NCI-H69 (cell line): ENCODE measurements around the gene UFC1.
A peak's percentile ranks its signal among the peaks of the same experiment; 100 is the strongest.
"Not testable (repeated sequence)": the region's sequence is repeated elsewhere in the genome, so short reads cannot be mapped to it uniquely, and the experiment has no call there.

Experiments
- DNase-seq: peaks from one replicate; lab custom pipeline; 2025; lab: John Stamatoyannopoulos, UW

The UFC1 gene

GRCh38 chr1:161153682-161154337 is at the start of gene UFC1:
Gene UFC1 (plus strand): TSS chr1:161153978. CDS start chr1:161153998, 20 bp downstream.
- DNase-seq = peak; percentile 94

GRCh38 chr1:161106431-161106830 is 47.3 kb upstream of the UFC1 start:
- no peak for DNase-seq

DNA sequence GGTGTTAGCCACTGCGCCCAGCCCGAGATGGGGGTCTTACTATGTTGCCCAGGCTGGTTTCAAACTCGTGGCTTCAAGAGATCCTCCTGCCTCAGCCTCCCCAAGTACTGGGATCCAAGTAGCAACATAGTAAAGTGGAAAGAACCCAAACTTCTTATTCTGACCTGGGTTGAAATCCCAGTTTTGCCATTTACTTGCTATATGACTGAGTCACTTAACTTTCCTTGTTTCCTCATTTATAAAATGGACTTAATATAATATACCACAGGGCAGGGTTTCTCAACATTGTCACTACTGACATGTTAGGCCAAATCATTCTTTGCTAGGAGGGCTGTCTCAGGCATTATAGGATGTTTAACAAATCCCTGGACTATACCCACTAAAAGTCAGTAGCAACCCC is 42.7 kb upstream of the UFC1 start:
- DNase-seq = no peak

DNA sequence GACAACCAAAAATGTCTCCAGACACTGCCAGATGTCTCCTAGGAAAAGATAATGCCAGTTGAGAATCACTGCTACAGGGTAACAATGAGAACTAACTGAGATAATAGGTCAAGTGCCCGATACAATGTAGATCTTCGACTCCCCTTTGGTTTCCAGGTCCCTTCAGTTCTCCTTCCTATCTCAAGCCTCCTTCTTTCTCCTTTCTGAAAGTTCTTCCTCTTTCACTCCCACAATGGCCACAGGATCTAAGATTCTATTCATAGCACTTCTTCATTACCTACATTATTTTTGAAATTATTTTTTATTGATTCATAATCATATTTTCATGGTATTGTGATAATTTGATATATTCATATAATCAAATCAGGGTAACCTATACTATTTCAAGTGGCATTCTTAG is 42.3 kb upstream of the UFC1 start:
- DNase-seq = no peak

GRCh38 chr1:161113915-161114314 is 39.9 kb upstream of the UFC1 start:
- no peak for DNase-seq

- no peak for DNase-seq
Observed at GRCh38 chr1:161114556-161114955, 39.2 kb upstream of the UFC1 start.

GRCh38 chr1:161115132-161115711 is 38.6 kb upstream of the UFC1 start:
- peak; percentile 9 for DNase-seq

DNA sequence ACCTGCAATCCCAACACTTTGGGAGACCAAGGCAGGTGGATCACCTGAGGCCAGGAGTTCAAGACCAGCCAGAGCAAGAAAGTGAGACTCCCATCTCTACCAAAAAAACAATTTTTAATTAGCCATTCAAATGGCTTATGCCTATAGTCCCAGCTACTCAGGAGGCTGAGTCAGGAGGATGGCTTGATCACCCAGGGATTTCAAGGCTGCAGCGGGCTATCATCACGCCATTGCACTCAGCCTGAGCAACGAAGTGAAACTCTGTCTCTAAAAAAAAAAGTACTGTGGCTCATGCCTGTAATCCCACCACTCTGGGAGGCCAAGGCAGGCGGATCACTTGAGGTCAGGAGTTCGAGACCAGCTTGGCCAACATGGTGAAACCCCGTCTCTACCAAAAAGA is 37.8 kb upstream of the UFC1 start:
- not testable (repeated sequence) for DNase-seq

DNA sequence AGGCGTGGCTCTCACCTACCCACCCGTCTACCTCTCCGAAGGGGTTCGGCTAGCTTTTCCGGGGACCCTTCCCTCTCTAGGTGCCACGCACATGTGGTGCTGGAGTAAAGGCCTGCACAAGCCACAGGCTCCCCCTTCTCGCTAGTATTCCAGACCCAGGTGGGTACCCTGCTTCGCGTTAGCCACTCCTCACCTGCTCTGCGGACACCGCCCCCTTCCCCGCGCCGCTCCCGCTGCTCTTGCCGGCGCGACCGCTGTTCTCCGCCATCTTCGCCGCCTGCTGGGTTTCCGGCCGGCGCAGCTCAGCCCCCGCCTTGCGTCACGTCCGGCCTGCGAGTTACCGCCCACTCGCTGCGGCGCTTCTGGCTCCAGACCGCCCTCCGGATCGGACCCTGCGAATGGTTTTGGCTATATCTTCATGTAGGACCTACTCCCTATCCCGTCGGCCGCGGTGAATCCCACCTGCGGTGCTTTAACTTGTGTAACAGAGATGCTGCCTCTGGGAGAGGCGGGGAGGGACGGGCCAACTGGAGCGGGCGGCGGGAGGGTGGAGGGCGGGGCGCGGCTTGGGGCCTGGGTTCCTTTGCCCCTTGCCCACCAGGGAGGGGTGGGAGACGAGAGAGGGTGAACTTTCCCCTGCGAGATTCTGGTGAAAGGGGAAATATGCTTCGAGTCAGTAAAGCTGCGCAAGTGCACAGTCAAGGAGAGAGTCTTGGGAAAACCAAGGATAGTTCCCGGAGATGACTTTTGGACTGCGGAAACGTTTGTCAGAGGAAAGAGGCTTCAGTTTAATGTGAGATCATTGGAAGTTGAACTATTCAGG is 35.8 kb upstream of the UFC1 start, which contains the start of the genes NIT1 and PFDN2:
Gene NIT1, plus strand, starts transcription at position 347 of the 823 bp plus-strand sequence. Its CDS starts 72 bp downstream, at position 419.
Gene PFDN2, minus strand, starts transcription at position 279 of the 823 bp plus-strand sequence. Its CDS starts 11 bp downstream, at position 268.
- DNase-seq = peak; percentile 93

DNA sequence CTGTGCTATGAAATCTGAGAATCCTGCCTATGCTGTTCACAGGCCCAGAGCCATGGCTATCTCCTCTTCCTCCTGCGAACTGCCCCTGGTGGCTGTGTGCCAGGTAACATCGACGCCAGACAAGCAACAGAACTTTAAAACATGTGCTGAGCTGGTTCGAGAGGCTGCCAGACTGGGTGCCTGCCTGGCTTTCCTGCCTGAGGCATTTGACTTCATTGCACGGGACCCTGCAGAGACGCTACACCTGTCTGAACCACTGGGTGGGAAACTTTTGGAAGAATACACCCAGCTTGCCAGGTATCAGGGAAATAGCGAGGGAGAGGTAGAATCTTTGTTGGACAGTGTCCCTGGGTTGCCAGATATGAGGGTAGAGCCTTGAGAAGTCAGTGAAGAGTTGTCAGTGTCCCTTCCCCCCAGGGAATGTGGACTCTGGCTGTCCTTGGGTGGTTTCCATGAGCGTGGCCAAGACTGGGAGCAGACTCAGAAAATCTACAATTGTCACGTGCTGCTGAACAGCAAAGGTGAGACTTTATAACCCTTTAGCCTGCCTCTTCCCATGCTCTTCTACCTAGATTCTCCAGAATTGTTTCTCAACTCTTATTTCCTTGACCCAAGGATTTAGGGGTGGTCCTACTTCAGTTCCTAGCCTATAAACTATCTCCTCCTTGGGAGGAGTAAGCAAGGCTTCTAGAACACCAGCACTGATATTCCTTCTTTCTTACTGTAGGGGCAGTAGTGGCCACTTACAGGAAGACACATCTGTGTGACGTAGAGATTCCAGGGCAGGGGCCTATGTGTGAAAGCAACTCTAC is 34.5 kb upstream of the UFC1 start:
- peak; percentile 29 for DNase-seq

GRCh38 chr1:161121042-161121650 is 32.6 kb upstream of the UFC1 start:
- DNase-seq = no peak

DNA sequence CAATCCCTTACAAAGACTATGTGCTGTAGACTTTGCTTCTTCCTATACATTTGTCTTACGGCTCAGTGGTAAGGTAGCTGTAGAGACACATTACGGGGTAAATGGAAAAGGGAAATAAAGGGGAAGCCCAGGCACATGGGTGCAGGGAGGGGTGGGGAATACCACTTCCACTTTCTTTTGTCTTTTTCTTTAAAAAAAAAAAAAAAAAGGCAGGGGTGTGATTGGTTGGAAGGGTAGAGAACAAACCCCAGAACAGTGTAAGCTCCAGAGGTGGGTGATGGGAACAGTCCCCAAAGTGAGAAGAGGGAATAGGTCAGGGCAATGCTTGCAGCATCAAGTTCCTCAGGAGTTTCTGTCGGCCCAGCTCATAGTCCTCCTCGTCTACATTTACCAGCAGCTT is 31.9 kb upstream of the UFC1 start:
- DNase-seq = no peak

- DNase-seq = no peak
Observed at GRCh38 chr1:161122967-161123366, 30.8 kb upstream of the UFC1 start.

- DNase-seq = no peak
Observed at GRCh38 chr1:161127649-161128048, 26.1 kb upstream of the UFC1 start.

GRCh38 chr1:161128591-161129420 is 25.0 kb upstream of the UFC1 start:
- DNase-seq = no peak

DNA sequence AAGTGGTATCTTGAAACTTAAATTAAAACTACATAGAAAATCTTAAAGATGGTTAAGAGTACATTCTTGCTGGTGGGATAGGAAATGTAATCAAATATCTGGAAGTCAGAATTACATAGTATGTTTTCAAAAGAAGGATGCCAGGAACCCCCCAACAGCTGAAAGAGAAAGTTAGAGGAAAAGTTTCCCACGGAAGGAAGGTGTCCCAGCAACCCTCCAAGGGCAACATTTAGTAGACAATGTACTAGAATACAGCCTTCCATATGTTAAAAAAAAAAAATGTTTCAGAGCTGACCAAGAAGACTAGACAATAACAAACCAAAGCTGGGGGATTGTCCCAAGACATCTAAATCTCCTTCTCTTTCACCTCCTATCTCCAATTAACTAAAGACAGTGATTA is 23.5 kb upstream of the UFC1 start:
- no peak for DNase-seq

GRCh38 chr1:161131523-161132409 is 22.0 kb upstream of the UFC1 start:
- DNase-seq = peak; percentile 43

DNA sequence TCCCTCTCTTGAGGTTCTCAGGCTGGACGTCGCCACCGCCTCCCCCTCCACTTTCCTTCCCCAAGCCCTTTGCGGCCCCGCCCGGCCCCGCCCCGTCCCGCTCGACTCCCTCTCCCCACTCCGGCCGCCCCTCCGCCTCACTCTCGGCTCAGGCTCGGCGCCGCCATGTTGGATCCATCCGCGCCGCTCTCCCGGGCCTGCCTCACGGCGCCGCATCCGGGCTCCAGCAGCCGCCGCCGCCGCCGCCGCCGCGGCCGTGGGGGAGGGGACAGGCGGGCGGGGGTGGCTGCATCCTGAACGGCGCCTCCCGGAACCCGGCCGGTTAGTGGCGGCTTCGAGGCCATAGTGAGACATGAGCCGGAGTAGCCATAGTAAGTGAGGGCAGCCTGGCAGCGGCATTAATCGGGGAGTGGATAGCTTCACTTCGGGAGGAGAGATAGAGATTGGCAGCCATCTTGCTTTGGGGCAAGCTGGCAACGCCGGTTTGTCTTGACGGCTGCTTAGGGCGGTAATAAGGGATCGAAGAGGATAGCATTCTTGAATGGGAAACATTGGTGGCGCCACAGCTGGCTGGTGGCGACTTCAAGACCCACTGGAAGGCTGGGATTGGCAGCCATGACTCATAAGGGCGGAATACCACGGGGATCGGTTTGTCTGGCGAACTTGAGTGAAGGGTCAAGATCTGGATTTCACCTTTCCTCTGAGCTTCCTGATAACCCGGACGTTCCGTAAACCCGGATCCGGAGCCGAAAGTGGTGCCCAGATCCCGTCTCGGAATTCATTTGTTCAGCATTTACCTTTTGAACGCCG is 21.2 kb upstream of the UFC1 start, which contains the start of gene DEDD:
Gene DEDD, minus strand, starts transcription at position 258 of the 810 bp plus-strand sequence. CDS start 8,205 bp downstream, outside the sequence.
- DNase-seq = peak; percentile 98
